ENCODE measurements around the gene RGL3.
"Not testable (repeated sequence)": the region's sequence is repeated elsewhere in the genome, so short reads cannot be mapped to it uniquely, and the experiment has no call there.

Gene RGL3

DNA sequence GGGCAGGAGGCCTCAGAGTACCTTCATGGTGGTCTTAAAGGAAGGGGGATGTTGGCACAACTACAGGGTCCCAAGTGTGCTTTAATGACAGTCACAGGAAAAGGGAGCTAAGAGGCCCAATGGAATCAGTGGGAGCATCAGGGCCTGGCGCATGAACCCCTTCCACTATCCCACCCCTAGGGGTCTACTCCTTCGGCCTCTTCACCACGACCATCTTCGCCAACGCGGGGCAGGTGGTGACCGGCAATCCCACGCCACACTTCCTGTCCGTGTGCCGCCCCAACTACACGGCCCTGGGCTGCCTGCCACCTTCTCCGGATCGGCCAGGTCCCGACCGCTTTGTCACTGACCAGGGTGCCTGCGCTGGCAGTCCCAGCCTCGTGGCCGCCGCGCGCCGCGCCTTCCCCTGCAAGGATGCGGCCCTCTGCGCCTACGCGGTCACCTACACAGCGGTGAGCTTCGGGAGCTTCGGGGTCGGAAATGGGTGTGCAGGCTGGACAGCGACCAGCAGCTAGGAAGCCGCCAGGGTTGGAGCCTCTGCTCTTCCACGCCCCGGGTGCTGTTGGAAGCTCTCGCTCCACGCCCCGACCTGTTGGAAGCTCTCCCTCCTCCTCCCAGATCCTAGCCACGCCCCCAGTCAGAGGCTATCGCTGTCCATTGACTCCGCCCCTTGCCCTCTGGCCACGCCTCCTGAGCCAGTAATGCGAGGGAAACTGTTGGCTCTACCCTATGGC, 57.9 kb downstream of the RGL3 start:
- H3K4me1 ChIP-seq, result no peaks in the 10 kb centered on the region
- DNase-seq (ENCODE audit: low spot score in 2 of 2), result peak in 1 of 2 experiments; percentile 80
- H3K27me3 ChIP-seq (ENCODE audit: low read depth), result no peaks in the 10 kb centered on the region
- in situ Hi-C loops (cut with MboI; ENCODE audit: low sequenced_read_pairs), result no loop called here
- no peaks in the 10 kb centered on the region for H3K36me3 ChIP-seq (replicated peaks)
- no peak overlapping the region for H3K4me3 ChIP-seq
- no peaks in the 10 kb centered on the region for H3K9me3 ChIP-seq

DNA sequence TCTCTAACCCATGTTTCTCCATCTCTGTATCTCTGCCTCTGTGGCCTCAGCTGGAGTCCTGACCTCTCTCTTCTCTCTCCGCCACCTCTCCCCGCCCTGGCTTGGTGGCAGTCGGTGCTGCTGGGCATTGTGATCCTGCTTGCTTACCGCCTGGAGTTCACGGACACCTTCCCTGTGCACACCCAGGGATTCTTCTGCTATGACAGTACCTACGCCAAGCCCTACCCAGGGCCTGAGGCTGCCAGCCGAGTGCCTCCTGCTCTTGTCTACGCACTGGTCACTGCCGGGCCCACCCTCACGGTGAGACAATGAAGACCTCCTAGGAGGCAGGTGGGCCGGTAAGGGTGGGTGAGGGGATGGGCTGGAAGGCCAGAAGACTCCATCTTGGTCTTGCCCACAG, 59.7 kb downstream of the RGL3 start:
- DNase-seq (ENCODE audit: low spot score in 2 of 2), result no peak
- no peaks in the 10 kb centered on the region; the same call in 1 of the 2 replicates for H3K36me3 ChIP-seq (replicated peaks)
- H3K4me3 ChIP-seq, result no peak overlapping the region
- peaks cover 4% of the 10 kb centered on the region; the same call in 1 of the 2 replicates for H3K4me1 ChIP-seq
- no peaks in the 10 kb centered on the region for H3K27me3 ChIP-seq (ENCODE audit: low read depth)
- no peaks in the 10 kb centered on the region for H3K9me3 ChIP-seq
- in situ Hi-C loops (cut with MboI; ENCODE audit: low sequenced_read_pairs), result no loop called here

DNA sequence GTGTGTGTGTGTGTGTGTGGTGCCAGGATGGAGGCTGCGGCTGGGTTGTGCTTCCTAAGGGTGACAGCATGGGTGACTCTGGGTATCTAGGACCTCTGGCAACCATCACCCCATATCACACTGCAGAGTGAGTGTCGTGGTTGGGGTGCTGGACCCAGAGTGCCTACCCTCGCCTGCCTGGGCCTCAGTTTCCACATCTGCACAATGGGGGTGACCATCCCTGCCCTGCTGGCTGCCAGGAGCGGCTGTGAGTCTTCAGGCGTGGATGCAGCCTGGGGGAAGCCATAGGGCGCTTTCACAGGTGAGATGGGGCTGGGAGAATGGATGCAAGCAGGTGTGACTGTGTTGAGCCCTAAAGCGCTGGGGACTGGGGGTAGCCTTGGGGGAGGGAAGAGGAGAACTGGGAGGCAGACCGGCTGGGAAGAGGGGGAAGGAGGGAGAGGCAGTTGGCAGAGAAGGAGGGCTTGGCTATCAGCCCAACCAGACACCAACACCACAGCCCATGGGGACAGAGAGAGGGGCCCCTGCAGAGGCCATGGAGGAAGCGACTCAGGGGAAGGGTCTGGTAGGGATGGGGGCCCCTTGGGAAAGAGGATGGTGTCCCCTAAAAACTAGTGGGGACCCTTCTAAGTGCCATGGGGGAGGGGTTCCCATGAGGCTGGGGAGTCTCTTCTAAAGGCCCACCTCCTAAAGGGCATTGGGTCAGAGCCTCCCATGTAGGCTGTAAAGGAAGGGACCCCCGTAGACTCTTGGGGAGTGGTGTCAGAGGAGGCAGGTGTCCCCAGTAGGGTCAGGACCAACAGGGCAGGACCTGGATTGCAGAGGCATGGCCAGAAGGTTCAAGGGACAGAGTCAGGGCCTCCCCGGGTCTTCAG, 62.2 kb downstream of the RGL3 start:
- Histone ChIP-seq H3K9me3 (no peaks in the 10 kb centered on the region), H3K27me3 (ENCODE audit: low read depth) (no peaks in the 10 kb centered on the region), H3K4me1 (peaks cover 4% of the 10 kb centered on the region; the same call in 1 of the 2 replicates), H3K4me3 (no peak overlapping the region), H3K36me3 (replicated peaks) (no peaks in the 10 kb centered on the region; the same call in 1 of the 2 replicates)
- no peak for DNase-seq (ENCODE audit: low spot score in 2 of 2)
- in situ Hi-C loops (cut with MboI; ENCODE audit: low sequenced_read_pairs), result no loop called here

DNA sequence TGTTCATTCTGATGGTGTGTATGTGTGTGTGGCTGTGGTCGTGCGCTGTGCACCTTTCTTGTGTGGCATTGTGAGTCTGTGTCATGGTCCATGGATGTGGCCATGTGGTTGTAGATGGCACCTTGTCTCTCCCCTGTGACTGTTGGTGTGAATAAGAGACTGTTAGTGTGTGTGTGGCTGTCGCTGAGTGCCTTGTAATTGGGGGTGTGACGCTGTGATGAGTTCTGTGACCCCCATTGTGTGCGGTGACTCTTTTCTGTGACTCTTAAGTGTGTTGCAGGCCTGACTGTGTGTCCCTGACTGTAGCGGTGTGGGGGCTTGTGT, 63.1 kb downstream of the RGL3 start:
- Histone ChIP-seq H3K36me3 (replicated peaks) (no peaks in the 10 kb centered on the region; the same call in 1 of the 2 replicates), H3K9me3 (no peaks in the 10 kb centered on the region), H3K4me1 (peaks cover 4% of the 10 kb centered on the region; the same call in 1 of the 2 replicates), H3K27me3 (ENCODE audit: low read depth) (no peaks in the 10 kb centered on the region), H3K4me3 (peak overlapping the region; percentile 36)
- DNase-seq (ENCODE audit: low spot score in 2 of 2), result no peak
- in situ Hi-C loops (cut with MboI; ENCODE audit: low sequenced_read_pairs), result no loop called here

DNA sequence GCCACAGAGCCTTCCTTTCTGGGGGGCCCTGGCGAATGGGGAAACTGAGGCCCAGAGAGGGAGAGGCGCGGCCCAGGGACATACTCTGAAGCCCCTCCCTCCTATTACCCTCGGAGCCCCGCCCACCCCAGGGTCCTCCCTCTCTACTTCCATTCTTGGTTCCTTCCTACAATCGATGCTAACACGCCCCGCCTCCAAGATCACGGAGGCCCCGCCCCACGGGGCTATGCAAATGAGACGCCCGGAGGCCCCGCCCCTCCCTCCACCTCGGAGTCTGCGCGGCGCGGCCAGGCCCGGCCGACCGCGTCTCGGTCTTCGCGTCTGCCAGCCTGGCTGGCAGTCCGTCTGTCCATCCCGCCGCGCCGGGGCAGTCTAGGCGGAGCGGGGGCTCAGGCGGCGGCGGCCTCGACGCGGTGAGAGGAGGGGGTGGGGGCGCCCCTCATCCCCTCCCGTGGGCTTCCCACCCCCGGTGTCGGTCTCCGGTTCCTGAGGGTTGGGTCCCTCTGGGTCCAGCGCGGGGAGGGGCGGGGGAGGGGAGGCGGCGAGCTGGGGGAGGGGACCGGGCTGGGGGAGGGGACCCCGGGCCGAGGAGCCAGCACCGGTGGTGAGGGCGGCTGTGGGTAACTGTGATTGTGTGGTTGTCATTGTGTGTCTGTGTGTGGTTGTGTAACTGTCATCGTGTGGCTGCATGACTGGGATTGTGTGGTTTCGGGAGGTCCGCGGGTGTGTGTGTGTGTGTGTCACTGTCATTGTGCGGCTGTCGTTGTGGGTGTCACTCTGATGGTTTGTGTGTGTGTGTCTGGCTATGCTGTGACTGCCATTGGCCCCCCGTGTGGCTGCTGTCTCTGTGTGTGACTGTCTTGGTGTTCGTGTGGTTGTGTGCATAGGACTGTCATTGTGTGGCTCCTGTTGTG, 63.7 kb downstream of the RGL3 start, which contains the start of gene PLPPR2:
TSS of gene PLPPR2 (plus strand) at position 273 of the 914 bp plus-strand sequence. CDS start 2,242 bp downstream, outside the sequence.
- no peaks in the 10 kb centered on the region; the same call in 1 of the 2 replicates for H3K36me3 ChIP-seq (replicated peaks)
- no peaks in the 10 kb centered on the region for H3K9me3 ChIP-seq
- H3K4me1 ChIP-seq, result peaks cover 4% of the 10 kb centered on the region; the same call in 1 of the 2 replicates
- in situ Hi-C loops (cut with MboI; ENCODE audit: low sequenced_read_pairs), result no loop called here
- DNase-seq (ENCODE audit: low spot score in 2 of 2), result peak; percentile 85 to 95
- peak within 1 kb of the TSS; percentile 36 for H3K4me3 ChIP-seq
- no peaks in the 10 kb centered on the region for H3K27me3 ChIP-seq (ENCODE audit: low read depth)

DNA sequence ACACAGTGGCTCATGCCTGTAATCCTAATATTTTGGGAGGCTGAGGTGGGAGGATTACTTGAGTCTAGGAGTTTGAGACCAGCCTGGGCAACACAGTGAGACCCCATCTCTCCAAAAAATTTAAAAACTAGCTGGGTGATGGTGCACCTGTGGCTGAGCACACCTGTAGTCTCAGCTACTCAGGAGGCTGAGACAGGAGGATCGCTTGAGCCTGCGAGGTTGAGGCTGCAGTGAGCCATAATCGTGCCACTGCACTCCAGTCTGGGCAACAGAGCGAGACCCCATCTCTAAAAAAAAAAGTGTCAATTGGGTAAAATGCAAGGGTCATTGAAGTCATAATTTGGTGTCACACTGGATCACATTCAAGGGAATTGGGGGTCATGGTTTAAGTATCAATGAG, 65.0 kb downstream of the RGL3 start:
- H3K9me3 ChIP-seq; H3K4me1 ChIP-seq; H3K4me3 ChIP-seq; in situ Hi-C loops (cut with MboI; ENCODE audit: low sequenced_read_pairs); H3K36me3 ChIP-seq (replicated peaks); H3K27me3 ChIP-seq (ENCODE audit: low read depth); DNase-seq (ENCODE audit: low spot score in 2 of 2): not testable (repeated sequence)

DNA sequence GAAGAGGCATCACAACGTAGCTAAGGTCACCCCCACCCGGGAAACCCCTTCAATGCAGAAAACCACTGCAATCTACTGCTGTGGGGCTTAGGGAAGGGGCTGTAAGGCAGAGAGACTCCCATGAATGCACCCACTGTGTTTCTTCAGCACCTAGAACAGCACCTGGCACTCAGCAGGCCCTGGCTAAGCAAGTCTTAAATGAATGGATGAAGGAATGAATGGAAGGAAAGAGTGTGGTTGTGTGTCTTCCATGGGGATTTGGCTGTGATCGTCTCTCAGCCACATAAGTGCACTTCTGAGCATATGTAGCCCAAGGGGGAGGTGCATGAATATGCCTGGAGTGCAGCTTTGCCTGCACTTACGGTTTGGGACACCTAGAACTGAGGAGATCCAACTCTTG, 69.9 kb downstream of the RGL3 start:
- Histone ChIP-seq H3K4me1 (peaks cover 10% of the 10 kb centered on the region), H3K9me3 (no peaks in the 10 kb centered on the region; the same call in 1 of the 2 replicates), H3K36me3 (replicated peaks) (no peaks in the 10 kb centered on the region), H3K27me3 (ENCODE audit: low read depth) (no peaks in the 10 kb centered on the region), H3K4me3 (no peak overlapping the region)
- no peak for DNase-seq (ENCODE audit: low spot score in 2 of 2)
- in situ Hi-C loops (cut with MboI; ENCODE audit: low sequenced_read_pairs), result no loop called here

DNA sequence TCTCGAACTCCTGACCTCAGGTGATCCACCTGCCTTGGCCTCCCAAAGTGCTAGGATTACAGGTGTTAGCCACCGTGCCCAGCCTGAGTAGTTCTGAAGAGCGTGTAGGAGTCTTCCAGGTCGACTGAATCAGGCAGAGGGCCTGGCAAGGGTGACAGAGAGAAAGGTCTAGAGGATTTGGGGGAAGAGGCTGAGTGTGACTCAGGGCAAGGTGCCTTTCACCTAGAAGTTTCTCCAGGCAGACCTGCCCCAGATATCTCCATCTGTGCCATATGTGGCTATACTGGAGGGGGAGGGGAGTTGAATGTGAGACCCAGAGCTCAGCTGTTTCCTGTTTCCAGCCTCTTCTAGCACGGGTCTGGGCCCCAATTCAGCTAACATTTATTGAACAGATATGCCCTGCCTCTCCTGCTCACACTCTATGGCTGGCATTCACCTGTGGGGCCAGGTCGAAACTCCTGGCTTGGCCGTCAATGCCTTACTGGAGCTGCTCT, 71.5 kb downstream of the RGL3 start:
- Histone ChIP-seq H3K36me3 (replicated peaks) (no peaks in the 10 kb centered on the region), H3K27me3 (ENCODE audit: low read depth) (no peaks in the 10 kb centered on the region), H3K4me3 (no peak overlapping the region), H3K9me3 (no peaks in the 10 kb centered on the region; the same call in 1 of the 2 replicates), H3K4me1 (peaks cover 10% of the 10 kb centered on the region)
- in situ Hi-C loops (cut with MboI; ENCODE audit: low sequenced_read_pairs), result no loop called here
- no peak for DNase-seq (ENCODE audit: low spot score in 2 of 2)

DNA sequence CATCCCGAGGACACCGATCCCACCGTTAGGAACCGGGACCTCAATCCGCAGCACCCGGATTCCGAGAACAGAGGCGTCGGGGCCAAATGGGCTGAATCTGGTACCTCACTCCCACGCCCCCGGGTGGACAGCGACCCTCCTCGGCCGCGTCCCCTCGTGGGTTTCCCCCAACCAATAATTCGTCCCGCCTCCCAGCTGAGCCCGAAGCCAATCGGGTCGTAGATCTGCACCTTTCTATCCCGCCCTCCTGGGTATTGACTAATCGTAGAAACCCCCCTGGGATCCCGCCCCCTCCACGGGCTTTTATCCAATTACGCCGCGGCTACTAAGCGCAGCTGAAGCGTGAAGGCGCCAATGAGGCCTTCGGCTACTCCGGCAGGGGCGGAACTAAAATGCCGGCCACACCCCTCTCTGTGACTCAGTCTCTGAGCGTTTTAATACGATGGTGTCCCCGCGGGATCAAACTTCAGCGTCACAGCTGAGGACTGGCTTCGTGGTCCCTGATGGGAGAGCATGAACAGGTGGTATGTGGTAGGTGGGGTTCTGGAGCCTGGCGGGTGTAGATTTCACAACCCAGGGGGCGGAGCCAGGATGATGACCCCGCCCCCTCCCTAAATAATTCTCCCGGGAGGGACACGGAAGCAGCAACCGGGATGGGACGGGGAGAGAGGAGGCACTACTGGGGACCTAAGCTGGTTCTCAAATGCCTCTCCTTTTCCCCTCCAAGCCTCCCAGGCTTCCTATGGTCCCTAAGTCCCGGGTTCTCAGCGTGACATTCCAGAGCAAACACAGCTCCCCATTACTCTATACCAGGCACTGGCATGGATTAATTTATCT, 72.8 kb downstream of the RGL3 start, which contains the start of the genes CCDC159 and TMEM205:
TSS of gene CCDC159 (plus strand) at position 416 of the 837 bp plus-strand sequence. CDS start at position 504, 88 bp downstream.
TSS of gene TMEM205 (minus strand) at position 165 of the 837 bp plus-strand sequence. CDS start 649 bp downstream, outside the sequence.
- no peaks in the 10 kb centered on the region for H3K27me3 ChIP-seq (ENCODE audit: low read depth)
- no peaks in the 10 kb centered on the region; the same call in 1 of the 2 replicates for H3K36me3 ChIP-seq (replicated peaks)
- in situ Hi-C loops (cut with MboI; ENCODE audit: low sequenced_read_pairs), result no loop called here
- peaks cover 2% of the 10 kb centered on the region; the same call in 1 of the 2 replicates for H3K9me3 ChIP-seq
- peaks cover 10% of the 10 kb centered on the region for H3K4me1 ChIP-seq
- H3K4me3 ChIP-seq, result peak within 1 kb of the TSS; percentile 70
- DNase-seq (ENCODE audit: low spot score in 2 of 2), result peak; percentile 98 to 99

DNA sequence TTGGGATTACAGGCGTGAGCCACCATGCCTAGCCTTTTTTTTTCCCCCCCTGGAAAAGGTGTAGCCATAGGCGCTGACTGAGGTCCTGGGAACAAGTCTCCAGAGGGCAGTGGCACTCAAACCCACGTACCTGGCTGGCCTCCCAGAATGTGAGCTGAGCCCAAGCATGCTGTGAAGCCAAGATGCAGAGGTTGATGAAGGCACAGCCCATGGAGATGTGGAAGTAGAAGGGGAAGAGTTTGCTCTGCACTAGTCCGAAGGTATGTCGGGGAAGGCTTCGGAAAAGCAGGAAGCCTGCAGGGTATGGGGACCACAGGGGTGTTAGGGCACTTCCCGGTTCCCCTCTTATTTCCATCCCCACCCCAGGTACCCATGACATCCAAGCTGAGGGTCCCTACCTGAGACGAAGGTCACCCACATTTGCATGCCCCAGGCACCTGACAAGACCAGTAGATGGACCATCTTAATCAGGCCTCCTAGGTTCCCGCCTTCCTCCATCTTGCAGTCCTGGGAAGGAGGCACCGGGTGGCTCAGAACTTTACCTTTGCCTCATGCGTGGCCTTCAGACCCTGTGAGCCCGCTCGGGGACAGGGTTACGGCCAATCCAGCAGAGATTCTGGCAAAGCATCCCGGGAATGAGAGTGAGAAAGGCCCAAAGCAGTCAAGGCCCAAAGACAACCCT, 73.9 kb downstream of the RGL3 start:
- in situ Hi-C loops (cut with MboI; ENCODE audit: low sequenced_read_pairs), result no loop called here

More for the DNA sequence above, 73.9 kb downstream of the RGL3 start:
- peaks cover 2% of the 10 kb centered on the region; the same call in 1 of the 2 replicates for H3K9me3 ChIP-seq
- no peak for DNase-seq (ENCODE audit: low spot score in 2 of 2)
- no peaks in the 10 kb centered on the region; the same call in 1 of the 2 replicates for H3K36me3 ChIP-seq (replicated peaks)
- peak overlapping the region; percentile 70 for H3K4me3 ChIP-seq
- no peaks in the 10 kb centered on the region for H3K27me3 ChIP-seq (ENCODE audit: low read depth)
- peaks cover 10% of the 10 kb centered on the region for H3K4me1 ChIP-seq

All from HAP-1 (cell line).